ENCODE measurements around the gene LRMDA. TPM values are rescaled to one million over a fixed set of nuclear protein-coding genes. Genes with fewer than 3 reads are reported as not detected.

The LRMDA gene
- total RNA-seq, 4 donors from 2014 or later: 1.5 to 15.7 (median 4.6) TPM

DNA sequence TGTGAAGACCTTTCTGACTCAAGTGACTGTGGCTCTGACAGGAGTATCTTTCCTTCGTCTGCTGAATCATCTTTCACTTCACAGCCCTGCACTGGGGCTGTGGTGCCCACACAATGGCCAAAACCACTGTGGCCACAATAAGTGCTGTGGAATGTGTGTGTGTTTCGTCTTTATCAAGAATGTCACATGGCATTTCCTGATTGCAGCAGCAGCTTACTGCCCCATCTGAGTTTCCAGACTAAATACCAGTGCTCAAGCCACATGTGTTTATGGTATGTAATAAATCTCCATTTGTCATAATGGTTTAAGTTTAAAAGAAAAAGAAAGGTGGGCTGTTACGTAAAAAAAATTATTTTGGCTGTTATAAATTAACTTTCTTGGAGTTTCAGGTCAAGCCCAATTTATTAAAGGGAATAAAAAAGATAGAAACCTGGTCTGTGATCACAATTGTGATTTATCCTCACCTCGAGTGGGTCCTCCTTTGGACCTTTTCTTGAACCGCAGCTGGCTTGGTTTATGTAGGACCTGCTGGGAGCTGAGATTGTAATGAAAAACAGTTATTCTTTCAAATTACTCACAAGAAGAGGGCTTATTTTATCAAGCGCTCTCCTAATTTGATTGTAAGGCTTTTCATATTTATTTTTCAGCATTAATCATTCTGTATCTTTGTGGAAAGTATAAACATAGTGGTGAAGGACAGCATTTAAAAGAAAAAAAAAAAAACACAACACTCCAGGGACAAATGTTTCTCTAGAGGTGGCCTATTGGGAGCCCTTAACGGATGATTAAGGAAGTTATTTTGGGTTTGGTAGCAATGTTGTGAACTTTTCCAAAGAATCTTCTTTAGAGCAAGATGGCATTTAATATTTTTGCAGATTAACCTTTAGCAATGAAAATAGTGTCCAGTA lies 116.2 kb downstream of the LRMDA start:
- Histone ChIP-seq H3K27ac (peak overlapping the region; percentile 39 to 42), H3K27me3 (no peaks in the 10 kb centered on the region), H3K9me3 (no peaks in the 10 kb centered on the region), H3K36me3 (no peaks in the 10 kb centered on the region), H3K4me3 (no peak overlapping the region), H3K4me1 (peaks cover 0 to 9% of the 10 kb centered on the region in 2 donors)
- peak; percentile 20 to 27 for DNase-seq
- no peak for TF ChIP-seq POLR2A (IDR thresholded peaks at IDR 0.05)
- no peak for TF ChIP-seq CTCF (IDR thresholded peaks at IDR 0.05)
- intact Hi-C loops (cut with DNase I; ENCODE audit: low total_unique reads): no loop called here

DNA sequence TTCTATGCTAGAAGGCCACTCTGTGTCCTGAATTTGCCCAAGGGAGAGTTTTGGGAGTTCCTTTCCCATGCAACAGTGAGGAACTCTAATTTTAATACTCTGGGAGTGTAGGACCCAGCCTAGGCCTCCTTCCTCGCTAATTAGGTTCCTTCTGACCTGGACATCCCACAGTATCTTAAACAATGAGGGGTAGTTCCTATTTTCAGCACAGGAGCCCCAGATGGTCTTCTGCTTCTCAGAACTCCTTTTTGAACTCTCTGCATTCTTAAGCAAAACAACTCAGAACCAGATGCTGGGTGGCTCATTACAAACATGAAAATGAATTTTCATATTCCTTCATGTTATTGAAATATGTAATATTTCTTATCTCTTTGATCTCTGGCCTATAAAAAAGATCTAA lies 116.9 kb downstream of the LRMDA start:
- H3K4me1 ChIP-seq: peaks cover 0 to 9% of the 10 kb centered on the region in 2 donors
- peak overlapping the region; percentile 39 to 42 for H3K27ac ChIP-seq
- no peak for TF ChIP-seq POLR2A (IDR thresholded peaks at IDR 0.05)
- TF ChIP-seq CTCF (IDR thresholded peaks at IDR 0.05): no peak
- no peak overlapping the region for H3K4me3 ChIP-seq
- intact Hi-C loops (cut with DNase I; ENCODE audit: low total_unique reads): no loop called here
- H3K27me3 ChIP-seq: no peaks in the 10 kb centered on the region
- H3K9me3 ChIP-seq: no peaks in the 10 kb centered on the region
- no peak for DNase-seq
- no peaks in the 10 kb centered on the region for H3K36me3 ChIP-seq

GRCh38 chr10:75550191-75550590 lies 118.8 kb downstream of the LRMDA start:
- no peak overlapping the region for H3K27ac ChIP-seq
- peaks cover 0 to 5% of the 10 kb centered on the region in 2 donors for H3K4me1 ChIP-seq
- no peak for TF ChIP-seq CTCF (IDR thresholded peaks at IDR 0.05)
- TF ChIP-seq POLR2A (IDR thresholded peaks at IDR 0.05): no peak
- no peaks in the 10 kb centered on the region for H3K36me3 ChIP-seq
- H3K9me3 ChIP-seq: no peaks in the 10 kb centered on the region
- H3K4me3 ChIP-seq: no peak overlapping the region
- H3K27me3 ChIP-seq: no peaks in the 10 kb centered on the region
- intact Hi-C loops (cut with DNase I; ENCODE audit: low total_unique reads): no loop called here
- DNase-seq: no peak

GRCh38 chr10:75552171-75552570 lies 120.7 kb downstream of the LRMDA start:
- Histone ChIP-seq H3K9me3 (no peaks in the 10 kb centered on the region), H3K4me3 (no peak overlapping the region), H3K27me3 (no peaks in the 10 kb centered on the region), H3K27ac (no peak overlapping the region), H3K4me1 (peaks cover 0 to 5% of the 10 kb centered on the region in 2 donors), H3K36me3 (no peaks in the 10 kb centered on the region)
- TF ChIP-seq POLR2A (IDR thresholded peaks at IDR 0.05) (no peak), CTCF (IDR thresholded peaks at IDR 0.05) (no peak)
- DNase-seq: no peak
- intact Hi-C loops (cut with DNase I; ENCODE audit: low total_unique reads): no loop called here

DNA sequence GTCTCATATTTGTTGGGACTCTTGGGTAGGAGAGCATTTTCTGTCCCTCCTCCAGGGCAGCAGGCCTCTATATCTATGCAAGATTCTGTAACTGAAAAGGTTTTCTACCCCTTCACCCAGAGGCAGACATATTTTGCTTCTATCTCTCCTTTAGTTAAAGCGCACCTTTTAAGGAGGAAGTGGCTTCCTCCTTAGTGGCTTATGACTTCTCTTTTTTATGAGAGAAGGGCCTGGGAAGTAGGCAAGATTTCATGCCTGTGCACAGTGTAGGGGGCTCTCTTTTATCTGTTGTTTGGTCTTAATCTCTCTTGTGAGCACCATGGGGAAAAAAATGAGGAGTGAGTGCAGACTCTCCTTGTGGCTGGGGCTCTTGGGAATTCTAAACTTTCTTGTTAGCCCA lies 122.1 kb downstream of the LRMDA start:
- intact Hi-C loops (cut with DNase I; ENCODE audit: low total_unique reads): no loop called here
- Histone ChIP-seq H3K27me3 (no peaks in the 10 kb centered on the region), H3K4me3 (no peak overlapping the region), H3K36me3 (no peaks in the 10 kb centered on the region), H3K4me1 (peaks cover 0 to 2% of the 10 kb centered on the region in 2 donors), H3K9me3 (no peaks in the 10 kb centered on the region), H3K27ac (no peak overlapping the region)
- DNase-seq: no peak
- TF ChIP-seq POLR2A (IDR thresholded peaks at IDR 0.05) (no peak), CTCF (IDR thresholded peaks at IDR 0.05) (no peak)
